Smooth muscle cell (in vitro differentiated cells): Measurements from ENCODE around the gene HDLBP. TPM values are rescaled to one million over a fixed set of nuclear protein-coding genes. Genes with fewer than 3 reads are reported as not detected.

ENCODE experiments used
- DNase-seq: peaks from one replicate; lab custom pipeline; 2025; ENCODE audit not compliant: unreplicated experiment; lab: John Stamatoyannopoulos, UW
- H2AFZ ChIP-seq: fragments of 200-600 bp; sonication (generic); 2 replicates; pipeline ENCODE4 v1.6.0; 2016; ENCODE audit warnings: antibody characterized with exemption, low read depth, mild to moderate bottlenecking
- H3F3A ChIP-seq: fragments of 200-600 bp; sonication (generic); 2 replicates; pipeline ENCODE4 v1.6.0; 2017; ENCODE audit warnings: antibody characterized with exemption, low read depth
- H3K27ac ChIP-seq: fragments of 200-600 bp; sonication (generic); 2 replicates; pipeline ENCODE4 v1.5.1; 2016; ENCODE audit warnings: low read depth, mild to moderate bottlenecking
- H3K27me3 ChIP-seq: fragments of 200-600 bp; sonication (generic); 2 replicates; pipeline ENCODE4 v1.6.1; 2016; ENCODE audit warnings: low read depth, mild to moderate bottlenecking
- H3K36me3 ChIP-seq: fragments of 200-600 bp; sonication (generic); 2 replicates; pipeline ENCODE4 v1.5.1; 2016; ENCODE audit warnings: low read depth
- H3K4me1 ChIP-seq: fragments of 200-600 bp; sonication (generic); 2 replicates; pipeline ENCODE4 v1.5.1; 2016; ENCODE audit warnings: low read depth
- H3K4me2 ChIP-seq: fragments of 200-600 bp; sonication (generic); 2 replicates; pipeline ENCODE4 v1.6.0; 2016; ENCODE audit warnings: mild to moderate bottlenecking
- H3K4me3 ChIP-seq: fragments of 200-600 bp; sonication (generic); 2 replicates; pipeline ENCODE4 v1.5.1; 2016; ENCODE audit warnings: mild to moderate bottlenecking
- H3K79me2 ChIP-seq: fragments of 200-600 bp; sonication (generic); 2 replicates; pipeline ENCODE4 v1.6.0; 2016; ENCODE audit warnings: low read depth, mild to moderate bottlenecking
- H3K9ac ChIP-seq: fragments of 200-600 bp; sonication (generic); 2 replicates; pipeline ENCODE4 v1.6.0; 2016; ENCODE audit warnings: low read depth
- H3K9me3 ChIP-seq: fragments of 200-600 bp; sonication (generic); replicated peaks from 2 replicates; pipeline ENCODE4 v1.5.1; 2016; ENCODE audit warnings: low read depth
- H4K20me1 ChIP-seq: fragments of 200-600 bp; sonication (generic); 2 replicates; pipeline ENCODE4 v1.6.0; 2016; ENCODE audit warnings: low read depth
- WGBS: methylation state at CpG from one replicate; pipeline ENCODE4 v1.1.7; 2016; ENCODE audit warnings: low lambda C conversion rate; 5-methylcytosine and 5-hydroxymethylcytosine counted together
- polyA plus RNA-seq: library from polyadenylated mRNA; unstranded; fragments of >200 nt; fragmentation: Nextera tagmentation; extraction: Ambion mirVana; gene quantifications from 2 replicates; pipeline ENCODE4 v1.2.1, GENCODE V29; 2016
- total RNA-seq: library from RNA; depleted of rRNA; stranded (reverse); fragments of >200 nt; gene quantifications from 2 replicates; pipeline ENCODE4 v1.2.3, GENCODE V29; 2014
- TF ChIP-seq, protein P1 (sequence below): fragments of 200-600 bp; sonication (generic); IDR thresholded peaks from 2 replicates; pipeline ENCODE4 v1.5.1; 2017; ENCODE audit warnings: borderline replicate concordance, mild to moderate bottlenecking, antibody characterized with exemption; ENCODE audit not compliant: insufficient read depth, poor library complexity, severe bottlenecking

The HDLBP gene
- total and polyA plus RNA-seq, 2 experiments from 2014 or later: 504 to 545 TPM

DNA sequence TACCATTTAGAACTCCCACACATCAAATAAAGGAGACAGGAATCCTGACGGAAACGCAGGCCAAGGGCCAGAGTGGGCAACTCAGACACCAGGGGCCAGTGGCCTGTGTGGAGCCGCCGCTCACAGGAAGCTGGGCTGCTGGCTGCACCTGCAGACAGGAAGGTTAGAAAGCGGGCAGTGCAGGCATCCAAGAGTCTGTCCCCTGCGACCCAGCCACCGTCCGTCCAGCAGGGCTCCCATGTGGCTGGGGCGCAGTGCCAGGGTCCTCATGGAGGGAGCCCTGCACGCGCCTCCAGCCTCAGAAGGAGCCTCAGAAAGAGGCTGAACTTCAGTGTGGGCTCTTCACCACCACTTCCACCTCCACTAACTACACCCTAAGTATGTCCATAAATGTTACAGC lies 129.5 kb downstream of the HDLBP start:
- Histone ChIP-seq H3K36me3 (no peaks in the 10 kb centered on the region), H3F3A (no peaks in the 10 kb centered on the region), H3K4me1 (no peaks in the 10 kb centered on the region), H3K4me3 (no peak overlapping the region), H3K9ac (no peak overlapping the region), H3K27ac (no peak overlapping the region), H4K20me1 (no peaks in the 10 kb centered on the region), H3K79me2 (no peaks in the 10 kb centered on the region), H2AFZ (no peak overlapping the region), H3K9me3 (no peaks in the 10 kb centered on the region), H3K4me2 (no peak overlapping the region), H3K27me3 (no peaks in the 10 kb centered on the region)
- 92% methylated on average over 11 of the region's 11 CpGs for WGBS
- no peak for DNase-seq
- TF ChIP-seq, protein P1, sequence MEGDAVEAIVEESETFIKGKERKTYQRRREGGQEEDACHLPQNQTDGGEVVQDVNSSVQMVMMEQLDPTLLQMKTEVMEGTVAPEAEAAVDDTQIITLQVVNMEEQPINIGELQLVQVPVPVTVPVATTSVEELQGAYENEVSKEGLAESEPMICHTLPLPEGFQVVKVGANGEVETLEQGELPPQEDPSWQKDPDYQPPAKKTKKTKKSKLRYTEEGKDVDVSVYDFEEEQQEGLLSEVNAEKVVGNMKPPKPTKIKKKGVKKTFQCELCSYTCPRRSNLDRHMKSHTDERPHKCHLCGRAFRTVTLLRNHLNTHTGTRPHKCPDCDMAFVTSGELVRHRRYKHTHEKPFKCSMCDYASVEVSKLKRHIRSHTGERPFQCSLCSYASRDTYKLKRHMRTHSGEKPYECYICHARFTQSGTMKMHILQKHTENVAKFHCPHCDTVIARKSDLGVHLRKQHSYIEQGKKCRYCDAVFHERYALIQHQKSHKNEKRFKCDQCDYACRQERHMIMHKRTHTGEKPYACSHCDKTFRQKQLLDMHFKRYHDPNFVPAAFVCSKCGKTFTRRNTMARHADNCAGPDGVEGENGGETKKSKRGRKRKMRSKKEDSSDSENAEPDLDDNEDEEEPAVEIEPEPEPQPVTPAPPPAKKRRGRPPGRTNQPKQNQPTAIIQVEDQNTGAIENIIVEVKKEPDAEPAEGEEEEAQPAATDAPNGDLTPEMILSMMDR: no peak

GRCh38 chr2:241184901-241185300 lies 130.6 kb downstream of the HDLBP start:
- H3K79me2 ChIP-seq: no peaks in the 10 kb centered on the region
- H2AFZ ChIP-seq: no peak overlapping the region
- H3K4me3 ChIP-seq: no peak overlapping the region
- no peaks in the 10 kb centered on the region for H3K4me1 ChIP-seq
- H3K4me2 ChIP-seq: no peak overlapping the region
- H4K20me1 ChIP-seq: no peaks in the 10 kb centered on the region
- no peaks in the 10 kb centered on the region for H3K36me3 ChIP-seq
- DNase-seq: no peak
- H3K27me3 ChIP-seq: no peaks in the 10 kb centered on the region
- WGBS: 80% methylated on average over 9 of the region's 9 CpGs
- TF ChIP-seq, protein P1: no peak
- H3K9me3 ChIP-seq: no peaks in the 10 kb centered on the region
- H3K27ac ChIP-seq: no peak overlapping the region
- H3K9ac ChIP-seq: no peak overlapping the region
- H3F3A ChIP-seq: no peaks in the 10 kb centered on the region

- Histone ChIP-seq H3F3A (no peaks in the 10 kb centered on the region), H3K27ac (no peak overlapping the region), H3K79me2 (no peaks in the 10 kb centered on the region), H3K4me2 (no peak overlapping the region), H3K4me1 (no peaks in the 10 kb centered on the region), H3K36me3 (no peaks in the 10 kb centered on the region), H2AFZ (no peak overlapping the region), H3K9ac (no peak overlapping the region), H4K20me1 (no peaks in the 10 kb centered on the region), H3K27me3 (no peaks in the 10 kb centered on the region), H3K9me3 (no peaks in the 10 kb centered on the region), H3K4me3 (no peak overlapping the region)
- DNase-seq: no peak
- TF ChIP-seq, protein P1: no peak
- 95% methylated on average over 9 of the region's 9 CpGs for WGBS
Observed at GRCh38 chr2:241183221-241183620, 132.3 kb downstream of the HDLBP start.

DNA sequence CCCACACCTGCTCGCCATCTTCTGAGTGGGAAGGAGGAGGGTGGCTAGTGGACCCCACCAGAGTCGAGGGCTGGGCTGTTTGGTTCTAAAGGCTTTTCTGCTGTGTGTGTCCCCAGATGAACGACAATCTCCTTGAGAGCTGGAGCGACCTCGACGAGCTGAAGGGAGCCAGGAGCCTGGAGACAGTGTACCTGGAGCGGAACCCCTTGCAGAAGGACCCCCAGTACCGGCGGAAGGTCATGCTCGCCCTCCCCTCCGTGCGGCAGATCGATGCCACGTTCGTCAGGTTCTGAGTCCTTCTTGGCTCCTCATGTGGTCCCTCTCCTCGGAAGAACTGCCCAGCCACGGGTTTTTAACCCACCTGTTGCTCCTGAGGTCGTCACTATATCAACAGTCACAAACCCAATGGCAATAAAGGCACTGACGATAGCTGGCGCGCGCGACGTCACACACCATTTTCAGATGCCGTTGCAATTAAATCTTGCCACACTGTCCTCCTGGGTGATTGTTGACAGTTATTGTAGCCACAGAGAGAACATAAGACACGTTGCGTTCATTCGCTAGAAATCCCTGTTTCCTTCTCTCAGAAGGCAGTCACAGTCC lies 132.8 kb downstream of the HDLBP start:
- Histone ChIP-seq H3K9me3 (no peaks in the 10 kb centered on the region), H3K36me3 (no peaks in the 10 kb centered on the region), H3K9ac (no peak overlapping the region), H3F3A (no peaks in the 10 kb centered on the region), H3K27me3 (no peaks in the 10 kb centered on the region), H3K4me1 (no peaks in the 10 kb centered on the region), H3K4me2 (no peak overlapping the region), H2AFZ (no peak overlapping the region), H4K20me1 (no peaks in the 10 kb centered on the region), H3K79me2 (no peaks in the 10 kb centered on the region), H3K4me3 (no peak overlapping the region), H3K27ac (no peak overlapping the region)
- WGBS: 92% methylated on average over 28 of the region's 28 CpGs
- TF ChIP-seq, protein P1: no peak
- no peak for DNase-seq
